HEK293T (cell line): ENCODE results near the gene CTIF.

Experiments used
- CTCF ChIA-PET: fragments of 350-600 bp; formaldehyde crosslinking; extraction: SDS; loops from one replicate; lab custom pipeline; 2021; ENCODE audit warnings: antibody characterized with exemption, inconsistent platforms; lab: Yijun Ruan, JAX
- POLR2A ChIA-PET: fragments of 350-600 bp; formaldehyde crosslinking; extraction: SDS; loops from one replicate; lab custom pipeline; 2020; ENCODE audit warnings: antibody characterized with exemption, inconsistent platforms; lab: Yijun Ruan, JAX
- DNase-seq: peaks from one replicate; pipeline ENCODE4 v3.0.0; 2012; ENCODE audit warnings: mixed read lengths; ENCODE audit errors: extremely low spot score
- ARNT ChIP-seq: fragments of 450-650 bp; IDR thresholded peaks from 2 replicates; pipeline ENCODE4 v1.6.1; 2017; ENCODE audit warnings: mild to moderate bottlenecking
- BHLHE40 ChIP-seq: fragments of 450-650 bp; IDR thresholded peaks from 2 replicates; pipeline ENCODE4 v1.6.1; 2016; ENCODE audit warnings: mild to moderate bottlenecking, moderate library complexity, borderline replicate concordance
- CTBP1 ChIP-seq: fragments of 450-650 bp; IDR thresholded peaks from 2 replicates; pipeline ENCODE4 v1.6.1; 2016; ENCODE audit warnings: borderline replicate concordance
- ELF4 ChIP-seq: fragments of 450-650 bp; IDR thresholded peaks from 2 replicates; pipeline ENCODE4 v1.6.1; 2017; ENCODE audit warnings: antibody characterized with exemption
- FOXA1 ChIP-seq: fragments of 450-650 bp; IDR thresholded peaks from 2 replicates; pipeline ENCODE4 v1.6.1; 2016; ENCODE audit warnings: mild to moderate bottlenecking
- FOXK2 ChIP-seq: fragments of 450-650 bp; IDR thresholded peaks from 2 replicates; pipeline ENCODE4 v1.6.1; 2016; ENCODE audit warnings: mild to moderate bottlenecking
- FOXM1 ChIP-seq: fragments of 450-650 bp; IDR thresholded peaks from 2 replicates; pipeline ENCODE4 v1.6.1; 2017; ENCODE audit warnings: mild to moderate bottlenecking, borderline replicate concordance
- HDGF ChIP-seq: fragments of 450-650 bp; IDR thresholded peaks from 2 replicates; pipeline ENCODE4 v1.6.1; 2017; ENCODE audit warnings: antibody characterized with exemption, borderline replicate concordance
- L3MBTL2 ChIP-seq: fragments of 450-650 bp; conservative IDR thresholded peaks from 2 replicates; pipeline ENCODE4 v1.6.1; 2016; ENCODE audit warnings: mild to moderate bottlenecking
- LEF1 ChIP-seq: fragments of 450-650 bp; IDR thresholded peaks from 2 replicates; pipeline ENCODE4 v1.6.1; 2017; ENCODE audit warnings: mild to moderate bottlenecking, borderline replicate concordance
- NFRKB ChIP-seq: fragments of 450-650 bp; IDR thresholded peaks from 2 replicates; pipeline ENCODE4 v1.6.1; 2016; ENCODE audit warnings: mild to moderate bottlenecking, moderate library complexity
- PKNOX1 ChIP-seq: fragments of 450-650 bp; IDR thresholded peaks from 2 replicates; pipeline ENCODE4 v1.6.1; 2016
- SP1 ChIP-seq: fragments of 450-650 bp; IDR thresholded peaks from 2 replicates; pipeline ENCODE4 v1.6.1; 2017
- SUZ12 ChIP-seq: fragments of 450-650 bp; IDR thresholded peaks from 2 replicates; pipeline ENCODE4 v1.6.1; 2016; ENCODE audit warnings: mild to moderate bottlenecking
- TARDBP ChIP-seq: fragments of 450-650 bp; IDR thresholded peaks from 2 replicates; pipeline ENCODE4 v1.6.1; 2016
- ZNF384 ChIP-seq: fragments of 450-650 bp; IDR thresholded peaks from 2 replicates; pipeline ENCODE4 v1.6.1; 2016

The CTIF gene

GRCh38 chr18:48668466-48669179 lies 129.8 kb downstream of the CTIF start:
- CTCF ChIA-PET: interaction anchor here (0.6 to 0.7 kb wide), 3 partner anchors 310 to 694 kb away, joined by 3 to 4 read pairs (median 3); no protein-coding TSS in a partner anchor
- POLR2A ChIA-PET: no interaction called here
- TF ChIP-seq TARDBP (no peak), FOXK2 (no peak), ELF4 (no peak), HDGF (no peak), FOXM1 (no peak), SUZ12 (no peak), PKNOX1 (no peak), LEF1 (no peak), NFRKB (no peak), SP1 (no peak), FOXA1 (no peak), ZNF384 (no peak), BHLHE40 (no peak), L3MBTL2 (no peak), ARNT (no peak)
- DNase-seq: no peak

GRCh38 chr18:48669180-48669675 lies 130.4 kb downstream of the CTIF start:
- CTCF ChIA-PET: interaction anchor here (0.7 kb wide), 1 partner anchor 383 kb away, joined by 4 read pairs; no protein-coding TSS in a partner anchor
- no peak for TF ChIP-seq BHLHE40
- TF ChIP-seq ELF4: no peak
- TF ChIP-seq FOXK2: no peak
- TF ChIP-seq PKNOX1: no peak
- TF ChIP-seq FOXA1: no peak
- TF ChIP-seq LEF1: no peak
- no peak for TF ChIP-seq SUZ12
- no peak for DNase-seq
- POLR2A ChIA-PET: no interaction called here

DNA sequence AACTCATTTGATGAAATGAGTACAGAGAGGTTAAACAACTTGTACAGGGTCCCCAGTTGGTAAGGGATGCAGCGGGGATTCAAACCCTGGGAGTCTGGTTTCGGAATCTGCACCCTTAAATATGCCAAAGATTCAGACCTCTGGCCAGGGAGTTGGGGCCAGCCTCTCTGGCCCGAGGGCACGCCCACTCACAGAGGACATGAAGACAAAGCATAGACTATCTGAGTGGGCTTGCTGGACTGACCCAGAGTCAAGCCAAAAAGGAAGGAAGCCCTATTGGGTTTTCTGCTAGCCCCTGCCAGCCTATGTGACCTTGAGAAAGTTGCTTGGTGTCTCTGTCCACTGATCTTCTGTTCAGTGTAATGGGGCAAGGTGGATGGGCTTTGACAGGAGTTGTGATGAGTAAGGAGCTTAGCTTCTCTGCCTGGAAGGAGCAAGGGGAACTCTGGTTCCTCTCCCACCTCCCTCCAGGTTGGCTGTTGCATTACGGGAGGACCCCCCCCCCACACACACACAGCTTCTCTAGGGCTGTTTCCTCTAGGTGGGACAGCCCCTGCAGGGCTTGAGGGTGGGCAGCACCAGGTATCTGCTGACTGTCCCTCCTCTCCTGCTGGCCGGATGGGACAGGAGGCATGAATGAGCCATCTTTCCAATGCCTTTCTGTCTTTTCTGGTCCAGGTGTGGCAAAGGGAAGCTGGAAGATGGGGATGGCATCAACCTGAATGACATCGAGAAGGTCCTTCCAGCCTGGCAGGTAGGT lies 131.3 kb downstream of the CTIF start:
- TF ChIP-seq ZNF384 (no peak), L3MBTL2 (no peak), FOXK2 (no peak), NFRKB (no peak), BHLHE40 (no peak), LEF1 (no peak), ELF4 (no peak), SP1 (no peak)
- ChIA-PET POLR2A (no interaction called here), CTCF (no interaction called here)
- no peak for DNase-seq

DNA sequence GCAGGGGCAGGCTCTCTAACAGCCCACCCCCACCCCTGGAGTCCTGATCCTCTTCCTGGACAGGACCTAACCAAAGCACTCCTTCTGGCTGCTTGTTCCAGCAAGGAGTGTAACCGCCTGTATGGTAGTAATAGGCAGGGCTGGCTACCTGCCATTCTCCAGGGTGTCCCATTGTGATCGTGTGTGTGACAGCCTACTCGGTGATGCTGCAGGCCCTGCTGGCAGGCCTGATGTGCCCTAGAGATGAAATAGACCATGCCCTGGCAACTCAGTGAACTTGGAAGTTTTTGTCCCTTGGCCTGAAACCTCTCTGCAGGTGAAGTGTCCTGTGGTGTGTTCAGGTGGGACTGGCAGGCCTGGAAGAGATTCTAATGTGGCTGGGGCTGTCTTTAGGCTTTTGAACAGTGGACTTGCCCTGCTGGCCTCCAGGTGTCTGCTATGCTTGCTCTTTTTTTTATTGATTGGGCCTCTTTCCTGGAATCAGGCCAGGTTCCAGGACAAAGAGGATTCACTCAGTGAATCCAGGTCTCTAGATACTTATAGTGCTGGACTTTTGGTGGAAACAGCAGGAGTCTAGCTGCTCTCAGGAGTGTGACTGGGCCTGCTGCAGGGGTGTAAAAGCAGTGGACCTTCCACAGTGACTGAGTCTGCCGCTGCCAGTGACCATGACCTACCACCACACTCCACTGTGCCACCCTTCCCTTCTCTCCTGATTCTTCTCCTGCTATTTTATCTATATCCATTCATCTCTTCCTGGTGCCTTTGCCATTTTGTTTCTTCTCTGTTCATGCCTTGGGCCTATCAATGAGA lies 132.1 kb downstream of the CTIF start:
- ChIA-PET CTCF (no interaction called here), POLR2A (no interaction called here)
- no peak for DNase-seq

DNA sequence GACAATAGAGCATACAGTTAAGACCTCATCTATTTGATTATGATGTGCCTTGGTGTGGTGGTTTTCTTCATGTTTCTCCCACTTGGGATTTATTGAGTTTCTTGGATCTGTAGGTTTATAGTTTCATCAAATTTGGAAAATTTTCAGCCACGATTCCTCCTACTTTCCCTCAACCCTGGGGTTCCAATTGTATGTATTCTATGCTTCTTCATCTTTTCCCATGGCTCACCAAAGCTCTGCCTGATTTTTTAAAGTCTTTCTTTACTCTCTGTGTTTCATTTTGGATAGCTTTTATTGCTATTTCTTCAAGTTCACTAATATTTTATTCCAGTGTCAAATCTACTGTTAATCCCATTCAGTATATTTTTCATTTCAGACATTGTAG lies 132.7 kb downstream of the CTIF start:
- TF ChIP-seq ARNT (no peak), L3MBTL2 (no peak), TARDBP (no peak), ELF4 (no peak), CTBP1 (no peak), SP1 (no peak), FOXA1 (no peak), FOXM1 (no peak), HDGF (no peak), LEF1 (no peak), FOXK2 (no peak)
- CTCF ChIA-PET: no interaction called here

More for the DNA sequence above, 132.1 kb downstream of the CTIF start:
- TF ChIP-seq FOXA1 (no peak), LEF1 (no peak), SUZ12 (no peak), BHLHE40 (no peak), FOXK2 (no peak), ARNT (no peak), TARDBP (no peak), CTBP1 (no peak), SP1 (no peak), HDGF (no peak), FOXM1 (no peak), PKNOX1 (no peak), ZNF384 (no peak), ELF4 (no peak), NFRKB (no peak), L3MBTL2 (no peak)

More for the DNA sequence above, 132.7 kb downstream of the CTIF start:
- no peak for DNase-seq
- POLR2A ChIA-PET: no interaction called here
